Activated T-helper 1 cell treated with anti-CD3 and anti-CD28 coated beads, Interleukin-12 subunit alpha, Interleukin-12 subunit beta, Interleukin-2, Interleukin-4 antibody, amounts not matched to agents 30 ng/mL and 10 ng/mL and 1 ng/mL, durations not matched to agents 14 hours and 24 hours and 36 hours (primary cell): ENCODE data around the gene COBLL1. TPM values are rescaled to one million over a fixed set of nuclear protein-coding genes. Genes with fewer than 3 reads are reported as not detected.
"Not testable (repeated sequence)": the region's sequence is repeated elsewhere in the genome, so short reads cannot be mapped to it uniquely, and the experiment has no call there.

Source experiments
- DNase-seq: peaks from one replicate; pipeline ENCODE4 v3.0.0; 2021; ENCODE audit warnings: low spot score
- H3K27ac Mint-ChIP-seq: one replicate; pipeline ENCODE4 v1.8.0; 2021; ENCODE audit warnings: mild to moderate bottlenecking, mixed read lengths
- H3K27me3 Mint-ChIP-seq: one replicate; pipeline ENCODE4 v1.8.0; 2022; ENCODE audit warnings: mild to moderate bottlenecking, moderate library complexity, mixed read lengths; ENCODE audit not compliant: insufficient read depth
- H3K36me3 Mint-ChIP-seq: one replicate; pipeline ENCODE4 v1.8.0; 2021; ENCODE audit warnings: low read depth, mixed read lengths
- H3K4me1 Mint-ChIP-seq: one replicate; pipeline ENCODE4 v1.8.0; 2021; ENCODE audit warnings: low read depth, mixed read lengths
- H3K4me3 Mint-ChIP-seq: one replicate; pipeline ENCODE4 v1.8.0; 2021; ENCODE audit warnings: mild to moderate bottlenecking, moderate library complexity, mixed read lengths
- H3K9me3 Mint-ChIP-seq: one replicate; pipeline ENCODE4 v1.8.0; 2021; ENCODE audit warnings: mixed read lengths
- intact Hi-C: fragments of 100-400 bp; cut with micrococcal nuclease; formaldehyde crosslinking; loops from one replicate; pipeline ENCODE4 v1.15.1; 2024
- total RNA-seq: library from RNA; stranded (reverse); gene quantifications from 2 replicates; pipeline ENCODE4 v1.2.3, GENCODE V29; 2022

Gene COBLL1
- total RNA-seq, 1 donor from 2014 or later: not detected

DNA sequence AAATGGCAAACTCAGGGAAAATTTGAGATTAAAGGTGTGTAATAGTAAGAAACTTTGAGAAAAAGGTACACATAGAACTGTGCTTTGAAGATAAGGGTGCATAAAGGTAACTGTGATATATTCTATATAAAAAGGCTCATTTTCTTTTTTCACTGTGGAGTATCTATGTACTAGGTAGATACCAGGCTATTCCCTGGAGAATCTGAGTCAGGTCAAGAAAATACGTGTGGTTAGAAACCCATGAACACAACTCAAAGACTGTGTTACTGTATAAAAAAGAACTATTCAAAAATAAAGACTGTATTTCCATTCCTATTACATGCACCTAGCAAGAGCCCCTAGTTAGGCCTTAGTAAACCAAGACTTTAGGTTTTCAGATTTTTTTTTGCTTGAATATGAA, 120.2 kb downstream of the COBLL1 start:
- H3K27me3 Mint-ChIP-seq: peaks cover 7% of the 10 kb centered on the region
- H3K4me1 Mint-ChIP-seq: no peaks in the 10 kb centered on the region
- no peak overlapping the region for H3K4me3 Mint-ChIP-seq
- H3K36me3 Mint-ChIP-seq: no peaks in the 10 kb centered on the region
- no peak overlapping the region for H3K27ac Mint-ChIP-seq
- no peaks in the 10 kb centered on the region for H3K9me3 Mint-ChIP-seq
- intact Hi-C loops: no loop called here
- DNase-seq: no peak

- peaks cover 7% of the 10 kb centered on the region for H3K27me3 Mint-ChIP-seq
- H3K4me3 Mint-ChIP-seq: no peak overlapping the region
- DNase-seq: no peak
- no peaks in the 10 kb centered on the region for H3K4me1 Mint-ChIP-seq
- no peaks in the 10 kb centered on the region for H3K36me3 Mint-ChIP-seq
- intact Hi-C loops: loop anchor here (10.0 kb wide), 2 partner anchors 155 to 1545 kb away; no protein-coding TSS in a partner anchor
- H3K9me3 Mint-ChIP-seq: no peaks in the 10 kb centered on the region
- H3K27ac Mint-ChIP-seq: no peak overlapping the region
Measured at GRCh38 chr2:164719996-164720941, 121.4 kb downstream of the COBLL1 start.

GRCh38 chr2:164717000-164717803, 124.4 kb downstream of the COBLL1 start:
- DNase-seq: no peak
- Mint-ChIP-seq H3K27ac (no peak overlapping the region), H3K9me3 (no peaks in the 10 kb centered on the region), H3K36me3 (no peaks in the 10 kb centered on the region), H3K4me3 (no peak overlapping the region), H3K27me3 (peaks cover 9% of the 10 kb centered on the region), H3K4me1 (no peaks in the 10 kb centered on the region)
- intact Hi-C loops: loop anchor here (10.0 kb wide), 2 partner anchors 152 to 1542 kb away; no protein-coding TSS in a partner anchor

GRCh38 chr2:164714471-164714870, 127.2 kb downstream of the COBLL1 start:
- no peak overlapping the region for H3K27ac Mint-ChIP-seq
- H3K9me3 Mint-ChIP-seq: no peaks in the 10 kb centered on the region
- H3K4me1 Mint-ChIP-seq: no peaks in the 10 kb centered on the region
- H3K27me3 Mint-ChIP-seq: peaks cover 6% of the 10 kb centered on the region
- H3K4me3 Mint-ChIP-seq: no peak overlapping the region
- DNase-seq: no peak
- H3K36me3 Mint-ChIP-seq: no peaks in the 10 kb centered on the region
- intact Hi-C loops: loop anchor here (10.0 kb wide), 2 partner anchors 150 to 1540 kb away; no protein-coding TSS in a partner anchor

DNA sequence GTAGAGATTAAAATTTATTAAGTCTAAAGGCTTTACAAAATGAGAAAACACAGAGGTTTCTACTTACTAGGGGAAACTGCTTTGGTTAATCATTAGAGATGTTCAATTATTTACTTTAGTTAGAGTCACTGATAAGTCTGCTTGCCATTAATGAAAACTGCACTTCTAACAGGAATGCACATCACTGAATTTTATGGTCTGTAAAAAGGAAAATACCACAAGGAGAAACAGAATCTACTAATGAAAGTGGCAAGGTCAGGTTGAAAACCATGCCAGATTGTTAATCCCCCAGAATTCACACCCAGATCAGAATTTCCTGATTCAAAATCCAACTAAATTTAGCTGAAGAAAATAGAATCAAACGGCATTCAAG, 129.9 kb downstream of the COBLL1 start:
- intact Hi-C loops: loop anchor here (10.0 kb wide), 2 partner anchors 147 to 1537 kb away; no protein-coding TSS in a partner anchor
- Mint-ChIP-seq H3K4me3 (no peak overlapping the region), H3K36me3 (no peaks in the 10 kb centered on the region), H3K27ac (no peak overlapping the region), H3K4me1 (no peaks in the 10 kb centered on the region), H3K27me3 (peaks cover 2% of the 10 kb centered on the region), H3K9me3 (no peaks in the 10 kb centered on the region)
- no peak for DNase-seq

GRCh38 chr2:164710837-164711765, 130.5 kb downstream of the COBLL1 start:
- no peak overlapping the region for H3K4me3 Mint-ChIP-seq
- H3K27ac Mint-ChIP-seq: no peak overlapping the region
- no peaks in the 10 kb centered on the region for H3K36me3 Mint-ChIP-seq
- peaks cover 2% of the 10 kb centered on the region for H3K27me3 Mint-ChIP-seq
- H3K4me1 Mint-ChIP-seq: no peaks in the 10 kb centered on the region
- intact Hi-C loops: loop anchor here (10.0 kb wide), 2 partner anchors 146 to 1536 kb away; no protein-coding TSS in a partner anchor
- H3K9me3 Mint-ChIP-seq: no peaks in the 10 kb centered on the region
- DNase-seq: no peak

DNA sequence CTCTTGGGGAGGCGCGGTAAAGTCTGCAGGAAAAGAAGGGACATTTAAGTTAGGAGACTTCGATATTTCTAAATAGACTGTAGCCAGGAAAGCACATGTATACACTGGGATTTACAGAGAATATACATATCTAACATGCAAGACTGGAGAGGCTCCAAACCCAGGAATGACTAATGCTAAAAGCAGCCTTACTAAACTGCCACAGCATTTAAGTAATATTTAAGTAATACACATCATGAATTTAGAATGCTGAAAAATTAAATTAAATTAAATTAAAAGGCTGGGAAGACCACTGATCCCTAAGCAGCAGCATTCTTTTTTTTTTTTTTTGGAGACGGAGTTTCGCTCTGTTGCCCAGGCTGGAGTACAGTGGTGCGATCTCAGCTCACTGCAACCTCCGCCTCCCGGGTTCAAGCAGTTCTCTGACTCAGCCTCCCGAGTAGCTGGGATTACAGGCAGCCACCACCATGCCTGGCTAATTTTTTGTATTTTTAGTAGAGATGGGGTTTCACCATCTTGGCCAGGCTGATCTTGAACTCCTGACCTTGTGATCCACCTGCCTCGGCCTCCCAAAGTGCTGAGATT, 131.3 kb downstream of the COBLL1 start:
- H3K9me3 Mint-ChIP-seq, H3K36me3 Mint-ChIP-seq, DNase-seq, H3K4me3 Mint-ChIP-seq, H3K4me1 Mint-ChIP-seq, H3K27me3 Mint-ChIP-seq, H3K27ac Mint-ChIP-seq: not testable (repeated sequence)
- intact Hi-C loops: loop anchor here (10.0 kb wide), 2 partner anchors 146 to 1536 kb away; no protein-coding TSS in a partner anchor

GRCh38 chr2:164706522-164706921, 135.1 kb downstream of the COBLL1 start:
- intact Hi-C loops: no loop called here
- no peak overlapping the region for H3K27ac Mint-ChIP-seq
- no peak overlapping the region for H3K4me3 Mint-ChIP-seq
- H3K27me3 Mint-ChIP-seq: no peaks in the 10 kb centered on the region
- no peaks in the 10 kb centered on the region for H3K4me1 Mint-ChIP-seq
- H3K36me3 Mint-ChIP-seq: no peaks in the 10 kb centered on the region
- no peak for DNase-seq
- H3K9me3 Mint-ChIP-seq: no peaks in the 10 kb centered on the region

DNA sequence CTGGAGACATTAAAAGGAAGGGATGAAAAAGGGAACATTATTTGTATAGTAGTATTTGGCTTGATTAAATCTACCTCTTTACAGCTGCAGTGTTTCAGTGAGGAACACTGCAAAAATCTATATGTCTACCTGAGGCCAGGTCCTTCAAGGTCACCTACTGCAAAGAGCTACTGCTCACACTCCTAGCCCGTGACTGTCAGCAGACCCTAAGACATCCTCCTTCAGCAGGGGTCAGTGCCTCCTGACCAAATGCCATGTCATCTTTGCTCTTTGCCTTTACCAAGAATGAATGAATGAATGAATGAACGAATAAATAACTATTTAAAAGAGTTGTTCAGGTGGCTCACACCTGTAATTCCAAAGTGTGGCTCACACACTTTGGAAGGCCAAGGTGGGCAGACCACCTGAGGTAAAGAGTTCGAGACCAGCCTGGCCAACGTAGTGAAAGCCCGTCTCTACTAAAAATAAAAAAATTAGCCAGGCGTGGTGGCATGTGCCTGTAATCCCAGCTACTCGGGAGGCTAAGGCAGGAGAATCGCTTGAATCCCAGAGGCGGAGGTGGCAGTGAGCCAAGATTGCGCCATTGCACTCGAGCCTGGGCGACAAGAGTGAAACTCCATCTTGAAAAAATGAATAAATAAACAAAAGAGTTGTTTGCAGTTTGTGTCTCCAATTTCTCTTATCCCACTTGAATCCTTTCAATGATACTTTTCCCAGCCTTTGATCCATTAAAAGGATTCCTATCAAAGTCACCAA, 136.0 kb downstream of the COBLL1 start:
- no peak overlapping the region for H3K4me3 Mint-ChIP-seq
- H3K36me3 Mint-ChIP-seq: no peaks in the 10 kb centered on the region
- H3K27me3 Mint-ChIP-seq: no peaks in the 10 kb centered on the region
- H3K9me3 Mint-ChIP-seq: no peaks in the 10 kb centered on the region
- no peak overlapping the region for H3K27ac Mint-ChIP-seq
- intact Hi-C loops: no loop called here
- DNase-seq: no peak
- H3K4me1 Mint-ChIP-seq: no peaks in the 10 kb centered on the region

DNA sequence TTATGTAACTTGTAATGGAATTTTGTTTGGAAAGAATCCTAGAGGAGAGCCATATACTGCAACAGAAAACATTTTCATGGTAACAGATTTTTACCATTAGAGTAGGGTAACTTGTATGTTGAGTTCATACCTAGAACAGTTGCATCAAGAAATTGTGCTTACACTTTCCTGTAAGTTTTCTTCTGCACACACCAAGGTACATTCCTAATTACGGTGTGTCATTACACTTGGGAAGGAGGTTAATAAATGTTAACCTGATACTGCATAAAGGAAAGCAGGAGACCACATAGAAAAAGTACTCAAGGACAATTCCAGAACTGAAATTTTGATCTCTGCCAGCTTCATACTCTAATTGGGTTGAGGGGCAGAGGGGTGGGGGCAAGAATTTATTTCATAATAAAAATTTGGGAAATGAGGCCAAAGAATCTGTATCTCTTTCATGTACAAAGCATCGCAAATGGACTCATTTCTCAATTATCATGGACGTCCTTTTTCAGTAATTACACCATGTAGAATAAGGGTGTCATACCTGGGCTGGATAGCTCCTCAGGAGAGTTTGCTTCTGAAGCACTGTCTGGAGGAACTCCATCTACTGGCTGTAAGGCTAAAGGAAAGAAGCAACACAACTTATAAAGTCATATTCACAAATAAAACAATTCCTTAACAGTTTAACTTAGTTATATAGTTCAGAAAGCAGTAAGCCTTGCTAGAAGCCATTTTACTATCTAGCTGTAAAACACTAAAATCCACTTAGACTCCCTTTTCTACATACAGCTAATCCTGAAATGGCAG, 137.5 kb downstream of the COBLL1 start:
- Mint-ChIP-seq H3K27me3 (no peaks in the 10 kb centered on the region), H3K4me3 (no peak overlapping the region)

DNA sequence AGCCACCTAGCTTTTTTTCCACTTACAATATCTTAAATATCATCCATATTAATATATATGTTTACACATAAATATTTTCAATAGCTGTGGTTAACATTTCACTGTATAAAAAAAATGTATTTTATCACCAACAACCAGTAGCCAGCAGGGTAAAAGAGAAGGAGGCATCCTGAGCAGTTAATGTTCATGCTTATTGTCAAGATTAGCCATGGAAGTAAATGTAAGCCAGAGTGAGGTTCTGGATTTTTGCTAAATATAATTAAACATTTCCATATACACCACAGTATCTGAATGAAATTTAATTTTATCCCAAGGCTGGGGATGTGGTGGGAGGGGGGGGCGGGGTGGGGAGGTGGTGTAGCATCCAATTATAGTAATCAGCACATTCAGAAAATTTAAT, 140.1 kb downstream of the COBLL1 start:
- no peaks in the 10 kb centered on the region for H3K36me3 Mint-ChIP-seq
- no peaks in the 10 kb centered on the region for H3K27me3 Mint-ChIP-seq
- intact Hi-C loops: no loop called here
- H3K27ac Mint-ChIP-seq: no peak overlapping the region
- no peak for DNase-seq
- no peaks in the 10 kb centered on the region for H3K9me3 Mint-ChIP-seq
- H3K4me3 Mint-ChIP-seq: no peak overlapping the region
- H3K4me1 Mint-ChIP-seq: no peaks in the 10 kb centered on the region

More for the DNA sequence above, 137.5 kb downstream of the COBLL1 start:
- Mint-ChIP-seq H3K9me3 (no peaks in the 10 kb centered on the region), H3K4me1 (no peaks in the 10 kb centered on the region), H3K36me3 (no peaks in the 10 kb centered on the region), H3K27ac (no peak overlapping the region)
- intact Hi-C loops: no loop called here
- DNase-seq: no peak
